B cell (primary cell): ENCODE results near the gene PRSS16. TPM values are rescaled to one million over a fixed set of nuclear protein-coding genes. Genes with fewer than 3 reads are reported as not detected.

Experiments used
- ATAC-seq: fragments of 200-7000 bp; cut with Tn5 transposase; one replicate; pipeline ENCODE4 v1.10.0; 2021; ENCODE audit warnings: low read depth, mild to moderate bottlenecking, moderate number of reproducible peaks, moderate library complexity
- CTCF ChIA-PET: fragments of 350-600 bp; sonication (Branson Sonifier 250); formaldehyde crosslinking; loops from one replicate; lab custom pipeline; 2021; ENCODE audit warnings: antibody characterized with exemption, inconsistent platforms; lab: Charles Lee
- POLR2A ChIA-PET: fragments of 350-600 bp; sonication (Branson Sonifier 250); formaldehyde crosslinking; loops from one replicate; lab custom pipeline; 2021; ENCODE audit warnings: antibody characterized with exemption; lab: Charles Lee
- DNase-seq: peaks from one replicate; pipeline ENCODE4 v3.0.0; 2013
- H2AFZ ChIP-seq: 2 replicates; pipeline ENCODE4 v1.6.1; 2012; ENCODE audit warnings: mild to moderate bottlenecking, low read depth, low read length; ENCODE audit not compliant: insufficient read depth, poor library complexity, severe bottlenecking
- H3K27ac ChIP-seq, 2 donors: 1 replicate in 1 of 2; 2 replicates in 1 of 2; pipeline ENCODE4 v1.5.1; 2012 to 2013; ENCODE audit warnings: low read length in 2 of 2, mild to moderate bottlenecking in 2 of 2, moderate library complexity in 1 of 2
- H3K27me3 ChIP-seq, 4 experiments: fragments of 200-600 bp in 1 of 4; sonication (generic) in 1 of 4; replicated peaks in 1 of 4; 1 replicate in 2 of 4; 2 replicates in 2 of 4; pipeline versions ENCODE4 v1.6.1 to v1.7.0; 2013 to 2016; ENCODE audit warnings: low read length in 3 of 4, mild to moderate bottlenecking in 2 of 4, mixed read lengths in 1 of 4, moderate library complexity in 1 of 4; ENCODE audit not compliant: insufficient read depth in 4 of 4, control insufficient read depth in 3 of 4; ENCODE audit errors: control extremely low read depth in 1 of 4
- H3K36me3 ChIP-seq, 2 experiments: replicated peaks in 1 of 2; 1 replicate in 1 of 2; 2 replicates in 1 of 2; pipeline versions ENCODE4 v1.6.1 to v1.7.1; 2013; ENCODE audit warnings: low read length in 1 of 2; ENCODE audit not compliant: insufficient read depth in 2 of 2, control insufficient read depth in 1 of 2; ENCODE audit errors: control extremely low read depth in 1 of 2, extremely low read depth in 1 of 2
- H3K4me1 ChIP-seq, 2 donors: fragments of 200-600 bp in 1 of 2; sonication (generic) in 1 of 2; 1 replicate in 1 of 2; 2 replicates in 1 of 2; pipeline versions ENCODE4 v1.5.1 to v1.6.1; 2013 to 2017; ENCODE audit warnings: low read length in 2 of 2; ENCODE audit not compliant: control insufficient read depth in 2 of 2, insufficient read depth in 2 of 2
- H3K4me2 ChIP-seq: replicated peaks from 2 replicates; pipeline ENCODE3; 2012; ENCODE audit warnings: mild to moderate bottlenecking, low read depth, low read length; ENCODE audit not compliant: poor library complexity, severe bottlenecking
- H3K4me3 ChIP-seq, 5 experiments: fragments of 200-600 bp in 1 of 5; sonication (generic) in 1 of 5; 1 replicate in 3 of 5; 2 replicates in 2 of 5; pipeline versions ENCODE4 v1.5.1 to v1.7.0; 2011 to 2016; ENCODE audit warnings: low read length in 4 of 5, mild to moderate bottlenecking in 4 of 5, low read depth in 2 of 5, control low read depth in 1 of 5, moderate library complexity in 1 of 5; ENCODE audit not compliant: insufficient read depth in 1 of 5; ENCODE audit errors: control extremely low read depth in 1 of 5, extremely low read depth in 1 of 5
- H3K79me2 ChIP-seq: fragments of 200-600 bp; sonication (generic); one replicate; pipeline ENCODE4 v1.6.0; 2016; ENCODE audit warnings: low read length; ENCODE audit not compliant: control insufficient read depth, insufficient read depth
- H3K9ac ChIP-seq: fragments of 200-600 bp; sonication (generic); 2 replicates; pipeline ENCODE4 v1.6.1; 2017; ENCODE audit warnings: mild to moderate bottlenecking, low read length, moderate library complexity
- H3K9me3 ChIP-seq, 3 donors: one replicate each; pipeline versions ENCODE4 v1.6.1 to v1.7.1; 2013; ENCODE audit warnings: low read length in 2 of 3; ENCODE audit not compliant: control insufficient read depth in 2 of 3, insufficient read depth in 1 of 3; ENCODE audit errors: control extremely low read depth in 1 of 3
- H4K20me1 ChIP-seq: 2 replicates; pipeline ENCODE4 v1.6.0; 2012; ENCODE audit warnings: mild to moderate bottlenecking, low read length; ENCODE audit not compliant: insufficient read depth, control insufficient read depth, poor library complexity, severe bottlenecking
- H3K27ac Mint-ChIP-seq: one replicate; pipeline ENCODE4 v1.8.0; 2021; ENCODE audit warnings: mixed read lengths
- H3K27me3 Mint-ChIP-seq: one replicate; pipeline ENCODE4 v1.8.0; 2021; ENCODE audit warnings: mixed read lengths
- H3K4me1 Mint-ChIP-seq: one replicate; pipeline ENCODE4 v1.8.0; 2021; ENCODE audit warnings: mixed read lengths
- H3K4me3 Mint-ChIP-seq: one replicate; pipeline ENCODE4 v1.8.0; 2021; ENCODE audit warnings: mixed read lengths
- H3K9me3 Mint-ChIP-seq: one replicate; pipeline ENCODE4 v1.8.0; 2022; ENCODE audit warnings: mixed read lengths; ENCODE audit not compliant: insufficient read depth
- CTCF ChIP-seq: fragments of 200-600 bp; IDR thresholded peaks from one replicate; pipeline ENCODE4 v1.8.0; 2022; ENCODE audit warnings: antibody characterized with exemption, mild to moderate bottlenecking
- EZH2 ChIP-seq: IDR thresholded peaks from 2 replicates; pipeline ENCODE4 v1.6.1; 2012; ENCODE audit warnings: borderline replicate concordance, low read depth, mild to moderate bottlenecking, moderate library complexity, low read length; ENCODE audit not compliant: insufficient read depth, poor library complexity, severe bottlenecking
- WGBS: methylation state at CpG from one replicate; pipeline ENCODE4 v1.1.5; 2013; ENCODE audit warnings: missing lambda C conversion rate; ENCODE audit not compliant: insufficient coverage; 5-methylcytosine and 5-hydroxymethylcytosine counted together
- intact Hi-C: fragments of 100-400 bp; cut with micrococcal nuclease; formaldehyde crosslinking; loops from one replicate; pipeline ENCODE4 v1.10.0; 2022
- polyA plus RNA-seq: library from polyadenylated mRNA; depleted of rRNA; stranded (reverse); fragments of >200 nt; gene quantifications from 2 replicates; pipeline ENCODE4 v1.2.3, GENCODE V29; 2012
- total RNA-seq, 2 donors: library from RNA; stranded (reverse); fragments of 120-200 nt in 1 of 2; gene quantifications; 1 replicate in 1 of 2; 2 replicates in 1 of 2; pipeline versions ENCODE4 v1.2.3 to v1.2.4, GENCODE V29; 2013 to 2022

PRSS16 gene
- total and polyA plus RNA-seq, 2 donors (not counting 1 experiment from before 2014, with no cell fraction given), result 1.3 to 2.4 TPM

- Mint-ChIP-seq H3K4me1 (peaks cover 17% of the 10 kb centered on the region), H3K9me3 (no peaks in the 10 kb centered on the region), H3K4me3 (peak overlapping the region; percentile 91), H3K27me3 (peaks cover 59% of the 10 kb centered on the region), H3K27ac (peak overlapping the region; percentile 34)
- no peaks in the 10 kb centered on the region for H3K36me3 ChIP-seq
- POLR2A ChIA-PET, result interaction anchor here (0.6 kb wide), 1 partner anchor 75 kb away, joined by 4 read pairs; no protein-coding TSS in a partner anchor
- H3K4me2 ChIP-seq, result peak overlapping the region; percentile 82
- H3K4me3 ChIP-seq, result peak overlapping the region in 4 of 5 experiments; percentile 55 to 66 (median 60)
- CTCF ChIA-PET, result interaction anchor here (0.7 kb wide), 1 partner anchor 501 kb away, joined by 3 read pairs; no protein-coding TSS in a partner anchor
- H3K9me3 ChIP-seq, result peaks cover 0 to 27% (median 0%) of the 10 kb centered on the region in 3 donors
- peaks cover 0 to 64% (median 46%) of the 10 kb centered on the region in 4 experiments for H3K27me3 ChIP-seq
- no peaks in the 10 kb centered on the region for H4K20me1 ChIP-seq
- peaks cover 16 to 18% of the 10 kb centered on the region in 2 donors for H3K4me1 ChIP-seq
- H3K27ac ChIP-seq, result no peak overlapping the region
- ATAC-seq (peak; percentile 89), DNase-seq (peak; percentile 78)
- H2AFZ ChIP-seq, result peak overlapping the region; percentile 81
- peak; percentile 42 for TF ChIP-seq CTCF
- TF ChIP-seq EZH2, result no peak
- 5% methylated on average over 44 of the region's 46 CpGs for WGBS
- H3K9ac ChIP-seq, result peak overlapping the region; percentile 67
- H3K79me2 ChIP-seq, result no peaks in the 10 kb centered on the region
- intact Hi-C loops, result no loop called here
Observed at GRCh38 chr6:27251606-27252251, 4.2 kb downstream of the PRSS16 start.

GRCh38 chr6:27254566-27254965 is 7.1 kb downstream of the PRSS16 start:
- ATAC-seq (no peak), DNase-seq (no peak)
- POLR2A ChIA-PET, result no interaction called here
- Histone ChIP-seq H3K4me1 (peaks cover 16 to 18% of the 10 kb centered on the region in 2 donors), H3K79me2 (no peaks in the 10 kb centered on the region), H3K4me2 (no peak overlapping the region), H3K4me3 (no peak overlapping the region), H3K27ac (no peak overlapping the region), H3K27me3 (peaks cover 0 to 58% (median 46%) of the 10 kb centered on the region in 4 experiments), H3K36me3 (no peaks in the 10 kb centered on the region), H3K9me3 (peaks cover 0 to 29% (median 0%) of the 10 kb centered on the region in 3 donors), H2AFZ (no peak overlapping the region), H4K20me1 (no peaks in the 10 kb centered on the region), H3K9ac (no peak overlapping the region)
- TF ChIP-seq CTCF (no peak), EZH2 (no peak)
- no peak overlapping the region for H3K4me3 Mint-ChIP-seq
- H3K27me3 Mint-ChIP-seq, result peaks cover 68% of the 10 kb centered on the region
- H3K4me1 Mint-ChIP-seq, result peaks cover 17% of the 10 kb centered on the region
- intact Hi-C loops, result no loop called here
- WGBS, result no CpG with 5 or more reads among the region's 3 CpGs
- H3K27ac Mint-ChIP-seq, result no peak overlapping the region
- CTCF ChIA-PET, result no interaction called here
- no peaks in the 10 kb centered on the region for H3K9me3 Mint-ChIP-seq
